ENCODE data around the gene TRMT61B.

DNA sequence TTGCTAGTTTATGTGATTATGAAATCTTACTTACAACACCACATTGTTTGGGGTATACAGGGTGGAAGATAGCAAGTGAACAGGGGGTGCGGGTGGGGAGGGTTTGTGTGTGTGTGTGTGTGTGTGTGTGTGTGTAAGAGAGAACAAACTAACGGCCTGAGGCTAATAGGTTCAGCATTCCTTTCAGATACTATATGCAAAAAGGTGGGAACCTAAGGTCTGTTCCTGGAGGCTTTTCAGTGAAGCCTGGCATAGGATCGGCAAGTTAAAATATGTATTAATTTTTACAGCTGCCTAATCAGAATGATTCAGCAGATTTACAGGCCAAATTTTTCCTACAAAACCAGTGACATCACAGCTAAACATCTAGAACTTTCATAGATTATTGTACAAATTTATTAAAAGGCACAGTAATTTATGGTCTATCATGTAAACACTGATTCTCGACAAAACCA is 67.1 kb downstream of the TRMT61B start:
- TF ChIP-seq, protein P1, sequence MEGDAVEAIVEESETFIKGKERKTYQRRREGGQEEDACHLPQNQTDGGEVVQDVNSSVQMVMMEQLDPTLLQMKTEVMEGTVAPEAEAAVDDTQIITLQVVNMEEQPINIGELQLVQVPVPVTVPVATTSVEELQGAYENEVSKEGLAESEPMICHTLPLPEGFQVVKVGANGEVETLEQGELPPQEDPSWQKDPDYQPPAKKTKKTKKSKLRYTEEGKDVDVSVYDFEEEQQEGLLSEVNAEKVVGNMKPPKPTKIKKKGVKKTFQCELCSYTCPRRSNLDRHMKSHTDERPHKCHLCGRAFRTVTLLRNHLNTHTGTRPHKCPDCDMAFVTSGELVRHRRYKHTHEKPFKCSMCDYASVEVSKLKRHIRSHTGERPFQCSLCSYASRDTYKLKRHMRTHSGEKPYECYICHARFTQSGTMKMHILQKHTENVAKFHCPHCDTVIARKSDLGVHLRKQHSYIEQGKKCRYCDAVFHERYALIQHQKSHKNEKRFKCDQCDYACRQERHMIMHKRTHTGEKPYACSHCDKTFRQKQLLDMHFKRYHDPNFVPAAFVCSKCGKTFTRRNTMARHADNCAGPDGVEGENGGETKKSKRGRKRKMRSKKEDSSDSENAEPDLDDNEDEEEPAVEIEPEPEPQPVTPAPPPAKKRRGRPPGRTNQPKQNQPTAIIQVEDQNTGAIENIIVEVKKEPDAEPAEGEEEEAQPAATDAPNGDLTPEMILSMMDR (conservative IDR thresholded peaks at IDR 0.05 in 1 of 2, IDR thresholded peaks at IDR 0.05 in 1 of 2; ENCODE audit: low read depth in 1 of 2, low read length in 2 of 2), result no peak
- TF ChIP-seq EZH2 (IDR thresholded peaks at IDR 0.05; ENCODE audit: low read length, missing control alignments), result no peak
